ENCODE measurements around the gene ATP10B.
A peak's percentile ranks its signal among the peaks of the same experiment; 100 is the strongest.
"Not testable (repeated sequence)": the region's sequence is repeated elsewhere in the genome, so short reads cannot be mapped to it uniquely, and the experiment has no call there.

The ATP10B gene

GRCh38 chr5:160824301-160825001 lies 27.6 kb downstream of the ATP10B start:
- DNase-seq, result no peak

- not testable (repeated sequence) for DNase-seq
Observed at GRCh38 chr5:160812996-160813395, 39.0 kb downstream of the ATP10B start.

GRCh38 chr5:160805376-160805775 lies 46.6 kb downstream of the ATP10B start:
- DNase-seq, result no peak

GRCh38 chr5:160802592-160802991 lies 49.4 kb downstream of the ATP10B start:
- no peak for DNase-seq

- no peak for DNase-seq
Observed at GRCh38 chr5:160800375-160801275, 51.4 kb downstream of the ATP10B start.

GRCh38 chr5:160799184-160799583 lies 52.8 kb downstream of the ATP10B start:
- DNase-seq, result no peak

- DNase-seq, result no peak
Observed at GRCh38 chr5:160797020-160797419, 55.0 kb downstream of the ATP10B start.

- DNase-seq, result no peak
Observed at GRCh38 chr5:160793530-160793899, 58.5 kb downstream of the ATP10B start.

GRCh38 chr5:160792732-160793529 lies 59.1 kb downstream of the ATP10B start:
- no peak for DNase-seq

GRCh38 chr5:160792281-160792680 lies 59.7 kb downstream of the ATP10B start:
- no peak for DNase-seq

- no peak for DNase-seq
Observed at GRCh38 chr5:160789219-160789859, 62.7 kb downstream of the ATP10B start.

GRCh38 chr5:160788102-160788660 lies 63.8 kb downstream of the ATP10B start:
- no peak for DNase-seq

- DNase-seq, result no peak
Observed at GRCh38 chr5:160787240-160787639, 64.8 kb downstream of the ATP10B start.

- DNase-seq, result no peak
Observed at GRCh38 chr5:160774666-160775315, 77.2 kb downstream of the ATP10B start.

GRCh38 chr5:160773646-160774410 lies 78.2 kb downstream of the ATP10B start:
- no peak for DNase-seq

- no peak for DNase-seq
Observed at GRCh38 chr5:160772854-160773253, 79.2 kb downstream of the ATP10B start.

- DNase-seq, result no peak
Observed at GRCh38 chr5:160770718-160771117, 81.3 kb downstream of the ATP10B start.

GRCh38 chr5:160769301-160769700 lies 82.7 kb downstream of the ATP10B start:
- DNase-seq, result peak; percentile 49

- no peak for DNase-seq
Observed at GRCh38 chr5:160767062-160767461, 84.9 kb downstream of the ATP10B start.

GRCh38 chr5:160760008-160760407 lies 92.0 kb downstream of the ATP10B start:
- DNase-seq, result no peak

- no peak for DNase-seq
Observed at GRCh38 chr5:160757194-160757593, 94.8 kb downstream of the ATP10B start.

Measured in NCI-H1417 treated with DMSO at 0.1 percent for 48 hours (cell line).